Measurements from ENCODE around the gene C9orf72.

DNA sequence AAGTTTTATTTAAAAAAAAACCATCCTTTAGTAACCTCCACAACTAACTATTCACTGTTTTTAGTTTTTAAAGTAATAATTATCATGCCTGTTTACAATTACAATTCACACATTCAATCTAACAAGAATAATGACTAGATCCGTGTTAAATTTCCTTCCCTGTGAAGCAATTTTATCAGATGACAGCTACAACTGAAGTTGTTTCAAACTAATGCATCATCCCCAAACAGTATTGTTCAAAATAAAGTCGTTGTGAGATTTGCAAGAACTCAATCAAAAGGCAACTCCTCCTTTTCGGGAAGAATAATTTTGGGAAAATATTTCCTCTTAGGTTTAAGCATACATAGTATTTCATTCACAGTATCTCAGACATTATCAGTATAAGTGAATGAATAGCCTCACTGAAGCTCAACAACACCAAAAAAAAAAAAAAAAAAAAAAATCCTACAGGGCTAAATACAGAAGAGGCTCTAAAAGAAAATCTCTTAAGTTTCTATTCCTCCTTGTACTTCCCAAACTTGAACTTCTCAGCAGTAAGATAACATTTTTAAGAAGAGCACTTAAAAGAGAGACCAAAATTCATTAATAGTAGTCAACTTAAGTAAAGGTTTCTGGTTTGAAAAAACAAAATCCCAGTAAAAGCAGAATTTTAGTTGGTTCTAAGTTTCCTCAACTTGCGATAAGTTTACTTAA, 9.4 kb downstream of the C9orf72 start:
- TF ChIP-seq CTCF (conservative IDR thresholded peaks at IDR 0.05): no peak
- no peak for TF ChIP-seq ZFX (IDR thresholded peaks at IDR 0.05)
